Central memory CD8-positive, alpha-beta T cell (primary cell): ENCODE measurements around the gene CLDN3.

Source experiments
- ATAC-seq: fragments of 150-1000 bp; cut with Tn5 transposase; replicated peaks from 2 replicates; pipeline ENCODE4 v1.10.0; 2022; ENCODE audit warnings: mild to moderate bottlenecking, moderate FRiP score, moderate number of reproducible peaks; ENCODE audit not compliant: poor library complexity, severe bottlenecking; ENCODE audit errors: extremely low read depth
- DNase-seq, 2 donors: peaks; one replicate each; pipeline ENCODE4 v3.0.0; 2021; ENCODE audit warnings: low spot score in 2 of 2
- H3K27ac Mint-ChIP-seq: one replicate; pipeline ENCODE4 v1.8.0; 2022; ENCODE audit warnings: low read depth, mild to moderate bottlenecking, moderate library complexity, mixed read lengths
- H3K27me3 Mint-ChIP-seq: one replicate; pipeline ENCODE4 v1.8.0; 2022; ENCODE audit warnings: mixed read lengths
- H3K36me3 Mint-ChIP-seq: one replicate; pipeline ENCODE4 v1.8.0; 2022; ENCODE audit warnings: mild to moderate bottlenecking, moderate library complexity, mixed read lengths; ENCODE audit not compliant: insufficient read depth
- H3K4me1 Mint-ChIP-seq: one replicate; pipeline ENCODE4 v1.8.0; 2022; ENCODE audit warnings: mixed read lengths
- H3K4me3 Mint-ChIP-seq: one replicate; pipeline ENCODE4 v1.8.0; 2022; ENCODE audit warnings: mild to moderate bottlenecking, moderate library complexity, mixed read lengths
- H3K9me3 Mint-ChIP-seq: one replicate; pipeline ENCODE4 v1.8.0; 2022; ENCODE audit warnings: mixed read lengths

CLDN3 gene

GRCh38 chr7:73762659-73762999 is 7.4 kb downstream of the CLDN3 start:
- H3K27ac Mint-ChIP-seq = no peak overlapping the region

DNA sequence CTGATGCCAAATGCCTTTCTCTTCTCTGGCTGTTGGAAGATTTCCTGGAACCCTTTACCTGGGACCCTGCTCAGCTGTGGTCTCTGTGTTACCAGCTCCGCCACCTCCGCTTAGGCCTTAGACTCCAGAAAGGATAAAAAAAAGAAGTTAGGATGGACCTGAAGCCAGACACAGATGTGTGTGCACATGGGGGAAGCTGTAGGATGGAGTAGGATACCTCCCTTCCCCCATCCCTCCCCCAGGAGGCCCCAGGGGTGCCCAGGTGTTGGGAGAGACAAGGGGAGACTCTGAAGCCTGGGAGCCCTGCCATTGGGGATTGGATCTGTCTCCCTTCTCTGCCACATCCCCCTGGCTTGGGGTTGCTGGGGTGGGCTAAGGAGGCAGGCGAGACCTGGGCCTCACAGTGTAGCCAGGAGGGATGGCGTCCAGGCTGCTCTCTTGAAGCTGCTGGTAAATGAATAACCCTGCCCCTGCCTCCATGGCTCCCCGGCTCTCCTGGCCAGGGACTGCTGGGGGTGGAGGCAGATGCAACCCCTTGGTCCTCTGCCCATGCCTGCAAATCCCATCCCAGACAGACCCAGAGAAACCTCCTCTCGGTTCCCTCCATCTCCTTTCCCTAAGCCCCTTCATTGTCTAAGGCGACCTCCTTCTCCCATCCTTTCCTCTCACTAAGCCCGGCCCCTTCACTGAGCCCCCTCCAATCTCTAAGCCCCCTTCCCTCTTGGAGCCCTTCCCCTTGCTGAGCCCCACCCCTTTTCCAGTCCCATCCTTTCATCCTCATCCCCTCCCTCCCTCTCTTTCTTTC is 8.0 kb downstream of the CLDN3 start:
- no peaks in the 10 kb centered on the region for H3K36me3 Mint-ChIP-seq
- no peak overlapping the region for H3K4me3 Mint-ChIP-seq
- no peak overlapping the region for H3K27ac Mint-ChIP-seq
- no peaks in the 10 kb centered on the region for H3K4me1 Mint-ChIP-seq
- H3K9me3 Mint-ChIP-seq = no peaks in the 10 kb centered on the region
- DNase-seq (no peak), ATAC-seq (no peak)
- peaks cover 24% of the 10 kb centered on the region for H3K27me3 Mint-ChIP-seq

More at GRCh38 chr7:73762659-73762999, 7.4 kb downstream of the CLDN3 start:
- Mint-ChIP-seq H3K9me3 (no peaks in the 10 kb centered on the region), H3K4me1 (no peaks in the 10 kb centered on the region), H3K36me3 (no peaks in the 10 kb centered on the region), H3K27me3 (peaks cover 24% of the 10 kb centered on the region), H3K4me3 (no peak overlapping the region)
- no peak for DNase-seq
- ATAC-seq = no peak

DNA sequence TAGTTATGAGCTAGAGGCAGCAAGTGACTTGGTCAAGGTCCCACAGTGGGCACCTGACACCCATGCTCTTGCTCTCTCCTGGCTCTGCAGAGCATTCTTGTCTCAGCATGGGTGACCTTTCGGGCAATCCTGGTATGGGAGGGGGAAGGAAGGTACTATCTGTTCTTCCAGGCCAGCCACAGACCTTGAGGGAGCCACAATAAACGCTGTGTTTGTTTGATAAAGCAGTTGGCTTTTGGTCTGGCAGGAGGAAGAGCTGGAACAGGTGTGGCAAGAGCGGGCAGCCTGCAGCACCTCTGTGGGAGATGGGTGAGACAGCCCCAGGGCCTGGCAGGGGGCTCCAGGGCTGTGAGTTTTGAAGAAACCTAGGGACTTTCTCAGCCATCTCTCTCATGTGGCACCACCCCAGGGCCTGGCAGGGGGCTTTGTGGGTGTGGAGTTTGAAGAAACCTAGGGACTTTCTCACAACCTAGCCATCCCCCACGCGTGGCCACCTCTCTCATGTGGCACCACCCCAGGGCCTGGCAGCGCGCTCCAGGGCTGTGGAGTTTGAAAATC is 11.4 kb downstream of the CLDN3 start:
- Mint-ChIP-seq H3K4me3 (no peak overlapping the region), H3K27me3 (peaks cover 12% of the 10 kb centered on the region), H3K4me1 (no peaks in the 10 kb centered on the region), H3K27ac (no peak overlapping the region), H3K9me3 (no peaks in the 10 kb centered on the region), H3K36me3 (no peaks in the 10 kb centered on the region)
- no peak for ATAC-seq
- no peak for DNase-seq

GRCh38 chr7:73749931-73750776 is 19.9 kb downstream of the CLDN3 start:
- H3K4me1 Mint-ChIP-seq = no peaks in the 10 kb centered on the region
- no peak overlapping the region for H3K4me3 Mint-ChIP-seq
- peaks cover 22% of the 10 kb centered on the region for H3K27me3 Mint-ChIP-seq
- ATAC-seq (no peak), DNase-seq (no peak)
- H3K9me3 Mint-ChIP-seq = no peaks in the 10 kb centered on the region
- peaks cover 2% of the 10 kb centered on the region for H3K36me3 Mint-ChIP-seq
- no peak overlapping the region for H3K27ac Mint-ChIP-seq

DNA sequence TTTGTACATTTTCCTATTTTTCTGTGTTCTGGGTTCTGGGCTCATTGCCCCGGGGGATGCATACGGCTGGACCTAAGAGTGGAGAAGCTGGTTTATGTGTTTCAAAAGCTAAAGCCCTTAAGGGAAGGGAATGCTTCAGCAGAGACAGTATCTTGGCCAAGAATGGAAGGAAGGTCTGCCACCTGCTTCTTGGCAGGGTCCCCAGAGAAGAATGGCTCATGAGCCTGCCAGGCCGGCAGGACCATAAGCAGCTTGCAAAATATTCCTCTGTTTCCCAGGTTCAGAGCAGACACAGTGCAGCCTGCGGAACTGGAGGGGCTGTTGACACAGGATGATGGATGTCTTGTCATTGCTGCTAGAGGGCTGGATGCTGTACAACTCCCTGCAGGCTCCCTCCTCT is 23.7 kb downstream of the CLDN3 start:
- peaks cover 22% of the 10 kb centered on the region for H3K27me3 Mint-ChIP-seq
- H3K4me3 Mint-ChIP-seq = no peak overlapping the region
- no peaks in the 10 kb centered on the region for H3K9me3 Mint-ChIP-seq
- ATAC-seq = no peak
- DNase-seq = no peak
- no peaks in the 10 kb centered on the region for H3K4me1 Mint-ChIP-seq
- peaks cover 2% of the 10 kb centered on the region for H3K36me3 Mint-ChIP-seq
- H3K27ac Mint-ChIP-seq = no peak overlapping the region

GRCh38 chr7:73742753-73743641 is 27.1 kb downstream of the CLDN3 start:
- Mint-ChIP-seq H3K4me1 (peaks cover 11% of the 10 kb centered on the region), H3K27me3 (no peaks in the 10 kb centered on the region), H3K4me3 (no peak overlapping the region), H3K36me3 (peaks cover 5% of the 10 kb centered on the region), H3K9me3 (no peaks in the 10 kb centered on the region), H3K27ac (peak overlapping the region; percentile 38)
- ATAC-seq (no peak), DNase-seq (no peak)

GRCh38 chr7:73742338-73742752 is 27.7 kb downstream of the CLDN3 start:
- no peaks in the 10 kb centered on the region for H3K9me3 Mint-ChIP-seq
- H3K27ac Mint-ChIP-seq = no peak overlapping the region
- ATAC-seq (no peak), DNase-seq (no peak)
- H3K36me3 Mint-ChIP-seq = peaks cover 7% of the 10 kb centered on the region
- H3K27me3 Mint-ChIP-seq = no peaks in the 10 kb centered on the region
- peaks cover 14% of the 10 kb centered on the region for H3K4me1 Mint-ChIP-seq
- no peak overlapping the region for H3K4me3 Mint-ChIP-seq

GRCh38 chr7:73741600-73741999 is 28.5 kb downstream of the CLDN3 start:
- Mint-ChIP-seq H3K4me3 (no peak overlapping the region), H3K36me3 (peaks cover 7% of the 10 kb centered on the region), H3K27ac (no peak overlapping the region), H3K27me3 (no peaks in the 10 kb centered on the region), H3K4me1 (peaks cover 14% of the 10 kb centered on the region), H3K9me3 (no peaks in the 10 kb centered on the region)
- no peak for ATAC-seq
- no peak for DNase-seq

- ATAC-seq = no peak
- H3K27ac Mint-ChIP-seq = no peak overlapping the region
- peaks cover 14% of the 10 kb centered on the region for H3K4me1 Mint-ChIP-seq
Measured at GRCh38 chr7:73740771-73741170, 29.3 kb downstream of the CLDN3 start.

DNA sequence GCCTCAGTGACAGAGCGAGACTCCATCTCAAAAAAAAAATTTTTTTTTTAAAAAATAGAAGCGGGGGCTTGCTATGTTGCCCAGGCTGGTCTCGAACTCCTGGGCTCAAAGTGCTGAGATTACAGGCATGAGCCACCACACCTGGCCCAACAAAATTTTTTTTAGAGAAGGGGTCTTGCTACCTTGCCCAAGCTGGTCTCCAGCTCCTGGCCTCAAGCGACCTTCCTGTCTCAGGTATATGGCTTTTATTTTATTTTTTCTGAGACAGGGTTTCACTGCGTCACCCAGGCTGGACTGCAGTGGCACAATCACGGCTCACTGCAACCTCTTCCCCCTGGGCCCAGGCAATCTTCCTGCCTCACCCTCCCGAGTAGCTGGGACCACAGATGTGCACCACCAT is 29.9 kb downstream of the CLDN3 start:
- Mint-ChIP-seq H3K27ac (no peak overlapping the region), H3K9me3 (no peaks in the 10 kb centered on the region), H3K36me3 (peaks cover 8% of the 10 kb centered on the region), H3K27me3 (no peaks in the 10 kb centered on the region), H3K4me3 (peak overlapping the region; percentile 18), H3K4me1 (peaks cover 14% of the 10 kb centered on the region)
- ATAC-seq (no peak), DNase-seq (no peak)

More at GRCh38 chr7:73740771-73741170, 29.3 kb downstream of the CLDN3 start:
- Mint-ChIP-seq H3K4me3 (peak overlapping the region; percentile 18), H3K9me3 (no peaks in the 10 kb centered on the region), H3K36me3 (peaks cover 7% of the 10 kb centered on the region), H3K27me3 (no peaks in the 10 kb centered on the region)
- no peak for DNase-seq

DNA sequence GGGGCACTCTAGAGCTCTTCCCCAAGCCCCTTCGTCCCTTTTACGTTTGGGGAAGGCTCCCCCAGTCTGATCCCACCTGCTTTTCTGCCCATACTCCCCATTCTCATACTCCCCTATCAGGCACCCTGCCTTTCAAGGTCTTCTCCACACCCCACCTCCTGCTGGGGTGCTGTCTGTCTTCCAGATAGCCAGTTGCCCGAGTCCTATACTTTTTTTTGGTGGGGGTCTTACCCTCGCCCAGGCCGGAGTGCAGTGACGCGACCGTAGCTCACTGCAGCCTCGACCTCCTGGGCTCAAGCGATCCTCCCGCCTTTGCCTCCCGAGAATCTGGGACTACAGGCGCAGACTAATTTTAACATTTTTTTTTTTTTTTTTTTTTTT is 30.7 kb downstream of the CLDN3 start:
- no peaks in the 10 kb centered on the region for H3K27me3 Mint-ChIP-seq
- peak overlapping the region; percentile 88 for H3K27ac Mint-ChIP-seq
- H3K4me3 Mint-ChIP-seq = peak overlapping the region; percentile 87
- H3K4me1 Mint-ChIP-seq = peaks cover 19% of the 10 kb centered on the region
- H3K9me3 Mint-ChIP-seq = no peaks in the 10 kb centered on the region
- peaks cover 11% of the 10 kb centered on the region for H3K36me3 Mint-ChIP-seq
- DNase-seq = no peak
- ATAC-seq = peak; percentile 4
